Stimulated activated naive CD8-positive, alpha-beta T cell treated with anti-CD3 and anti-CD28 coated beads, Interleukin-15, amount 100 ng/mL, for 72 hours (primary cell): ENCODE data around the gene FAM149B1.
"Not testable (repeated sequence)": the region's sequence is repeated elsewhere in the genome, so short reads cannot be mapped to it uniquely, and the experiment has no call there.

ENCODE experiments used
- ATAC-seq: fragments of 150-1000 bp; cut with Tn5 transposase; 2 replicates; pipeline ENCODE4 v1.10.0; 2021; ENCODE audit warnings: mild to moderate bottlenecking, moderate library complexity
- DNase-seq, 2 donors: peaks; one replicate each; pipeline ENCODE4 v3.0.0; 2021 to 2022
- H3K27ac Mint-ChIP-seq, 2 donors: one replicate each; pipeline ENCODE4 v1.8.0; 2022; ENCODE audit warnings: mild to moderate bottlenecking in 2 of 2, mixed read lengths in 2 of 2, moderate library complexity in 2 of 2
- H3K27me3 Mint-ChIP-seq: one replicate; pipeline ENCODE4 v1.8.0; 2022; ENCODE audit warnings: mixed read lengths
- H3K4me1 Mint-ChIP-seq: one replicate; pipeline ENCODE4 v1.8.0; 2022; ENCODE audit warnings: mild to moderate bottlenecking, mixed read lengths
- H3K4me3 Mint-ChIP-seq, 2 donors: one replicate each; pipeline ENCODE4 v1.8.0; 2022; ENCODE audit warnings: mild to moderate bottlenecking in 2 of 2, mixed read lengths in 2 of 2, moderate library complexity in 1 of 2
- H3K9me3 Mint-ChIP-seq, 2 donors: one replicate each; pipeline ENCODE4 v1.8.0; 2022; ENCODE audit warnings: mixed read lengths in 2 of 2

Gene FAM149B1

GRCh38 chr10:73167783-73168464 lies at the start of gene FAM149B1, which contains the start of gene ECD:
Gene FAM149B1 (plus strand): TSS chr10:73168119. CDS start chr10:73168340, 221 bp downstream.
Gene ECD (minus strand): TSS chr10:73168008. CDS start chr10:73163937, 4,071 bp downstream.
- peak within 1 kb of the TSS; percentile 99 for H3K4me3 Mint-ChIP-seq
- ATAC-seq (peak; percentile 99), DNase-seq (peak; percentile 90 to 92)
- H3K9me3 Mint-ChIP-seq = peaks cover 0 to 7% of the 10 kb centered on the region in 2 donors
- H3K27me3 Mint-ChIP-seq = no peaks in the 10 kb centered on the region
- peaks cover 41% of the 10 kb centered on the region for H3K4me1 Mint-ChIP-seq
- H3K27ac Mint-ChIP-seq = peak within 1 kb of the TSS; percentile 99 to 100

- Mint-ChIP-seq H3K4me1 (no peaks in the 10 kb centered on the region), H3K9me3 (no peaks in the 10 kb centered on the region), H3K27ac (no peak overlapping the region), H3K27me3 (no peaks in the 10 kb centered on the region), H3K4me3 (no peak overlapping the region)
- ATAC-seq (no peak), DNase-seq (no peak)
These were observed 48.5 kb upstream of the FAM149B1 start for GRCh38 chr10:73119457-73119856.

GRCh38 chr10:73119952-73120351 lies 48.0 kb upstream of the FAM149B1 start:
- H3K27me3 Mint-ChIP-seq = no peaks in the 10 kb centered on the region
- no peaks in the 10 kb centered on the region for H3K9me3 Mint-ChIP-seq
- H3K4me1 Mint-ChIP-seq = no peaks in the 10 kb centered on the region
- H3K27ac Mint-ChIP-seq = no peak overlapping the region
- H3K4me3 Mint-ChIP-seq = no peak overlapping the region
- DNase-seq (no peak), ATAC-seq (no peak)

- H3K4me1 Mint-ChIP-seq = no peaks in the 10 kb centered on the region
- H3K27ac Mint-ChIP-seq = no peak overlapping the region
- DNase-seq (no peak), ATAC-seq (no peak)
- H3K4me3 Mint-ChIP-seq = no peak overlapping the region
- H3K27me3 Mint-ChIP-seq = no peaks in the 10 kb centered on the region
- H3K9me3 Mint-ChIP-seq = no peaks in the 10 kb centered on the region
These were observed 41.6 kb upstream of the FAM149B1 start for GRCh38 chr10:73126343-73126742.

GRCh38 chr10:73131301-73131700 lies 36.6 kb upstream of the FAM149B1 start:
- Mint-ChIP-seq H3K4me1 (no peaks in the 10 kb centered on the region), H3K27ac (no peak overlapping the region), H3K9me3 (no peaks in the 10 kb centered on the region), H3K4me3 (no peak overlapping the region), H3K27me3 (no peaks in the 10 kb centered on the region)
- DNase-seq (no peak), ATAC-seq (no peak)

- H3K4me3 Mint-ChIP-seq = no peak overlapping the region
- H3K27me3 Mint-ChIP-seq = no peaks in the 10 kb centered on the region
- H3K4me1 Mint-ChIP-seq = no peaks in the 10 kb centered on the region
- H3K27ac Mint-ChIP-seq = no peak overlapping the region
- H3K9me3 Mint-ChIP-seq = no peaks in the 10 kb centered on the region
- DNase-seq (no peak), ATAC-seq (no peak)
These were observed 35.8 kb upstream of the FAM149B1 start for GRCh38 chr10:73131913-73132686.

GRCh38 chr10:73134727-73135126 lies 33.2 kb upstream of the FAM149B1 start:
- Mint-ChIP-seq H3K4me1 (no peaks in the 10 kb centered on the region), H3K27me3 (no peaks in the 10 kb centered on the region), H3K4me3 (no peak overlapping the region), H3K27ac (peak overlapping the region in 1 of 2 donors; percentile 25), H3K9me3 (no peaks in the 10 kb centered on the region)
- DNase-seq (no peak), ATAC-seq (no peak)

GRCh38 chr10:73136627-73137026 lies 31.3 kb upstream of the FAM149B1 start:
- DNase-seq (no peak), ATAC-seq (no peak)
- H3K4me3 Mint-ChIP-seq = no peak overlapping the region
- H3K27ac Mint-ChIP-seq = no peak overlapping the region
- H3K27me3 Mint-ChIP-seq = no peaks in the 10 kb centered on the region
- H3K4me1 Mint-ChIP-seq = no peaks in the 10 kb centered on the region
- no peaks in the 10 kb centered on the region for H3K9me3 Mint-ChIP-seq

GRCh38 chr10:73139251-73139650 lies 28.7 kb upstream of the FAM149B1 start:
- Mint-ChIP-seq H3K27me3 (no peaks in the 10 kb centered on the region), H3K27ac (no peak overlapping the region), H3K4me1 (no peaks in the 10 kb centered on the region), H3K4me3 (no peak overlapping the region), H3K9me3 (no peaks in the 10 kb centered on the region)
- ATAC-seq = no peak
- no peak for DNase-seq

- no peaks in the 10 kb centered on the region for H3K9me3 Mint-ChIP-seq
- no peak for DNase-seq
- ATAC-seq = no peak
- no peak overlapping the region for H3K4me3 Mint-ChIP-seq
- H3K4me1 Mint-ChIP-seq = no peaks in the 10 kb centered on the region
- no peaks in the 10 kb centered on the region for H3K27me3 Mint-ChIP-seq
- no peak overlapping the region for H3K27ac Mint-ChIP-seq
These were observed 26.3 kb upstream of the FAM149B1 start for GRCh38 chr10:73141603-73142002.

GRCh38 chr10:73150633-73151413 lies 17.1 kb upstream of the FAM149B1 start:
- H3K4me1 Mint-ChIP-seq, DNase-seq, H3K27me3 Mint-ChIP-seq, ATAC-seq, H3K4me3 Mint-ChIP-seq, H3K9me3 Mint-ChIP-seq, H3K27ac Mint-ChIP-seq: not testable (repeated sequence)

GRCh38 chr10:73152009-73152408 lies 15.9 kb upstream of the FAM149B1 start:
- Mint-ChIP-seq H3K27ac (no peak overlapping the region), H3K27me3 (no peaks in the 10 kb centered on the region), H3K4me1 (no peaks in the 10 kb centered on the region), H3K4me3 (no peak overlapping the region), H3K9me3 (no peaks in the 10 kb centered on the region)
- no peak for ATAC-seq
- DNase-seq = no peak

- no peak overlapping the region for H3K27ac Mint-ChIP-seq
- no peaks in the 10 kb centered on the region for H3K27me3 Mint-ChIP-seq
- H3K4me3 Mint-ChIP-seq = no peak overlapping the region
- DNase-seq (no peak), ATAC-seq (no peak)
- peaks cover 7% of the 10 kb centered on the region for H3K4me1 Mint-ChIP-seq
- no peaks in the 10 kb centered on the region for H3K9me3 Mint-ChIP-seq
These were observed 11.9 kb upstream of the FAM149B1 start for GRCh38 chr10:73156054-73156453.

GRCh38 chr10:73159038-73159648 lies 8.8 kb upstream of the FAM149B1 start:
- peaks cover 28% of the 10 kb centered on the region for H3K4me1 Mint-ChIP-seq
- DNase-seq (peak; percentile 6 to 34), ATAC-seq (no peak)
- H3K4me3 Mint-ChIP-seq = no peak overlapping the region
- no peaks in the 10 kb centered on the region for H3K27me3 Mint-ChIP-seq
- H3K9me3 Mint-ChIP-seq = no peaks in the 10 kb centered on the region
- no peak overlapping the region for H3K27ac Mint-ChIP-seq

GRCh38 chr10:73161079-73161478 lies 6.8 kb upstream of the FAM149B1 start:
- Mint-ChIP-seq H3K27ac (peak overlapping the region in 1 of 2 donors; percentile 23), H3K4me1 (peaks cover 42% of the 10 kb centered on the region), H3K9me3 (no peaks in the 10 kb centered on the region), H3K27me3 (no peaks in the 10 kb centered on the region), H3K4me3 (no peak overlapping the region)
- DNase-seq (no peak), ATAC-seq (no peak)
